22Rv1 (cell line): Measurements from ENCODE around the gene HTN1.
A peak's percentile ranks its signal among the peaks of the same experiment; 100 is the strongest.

ENCODE experiments used
- H3K27ac ChIP-seq: fragments of 450-650 bp; 2 replicates; pipeline ENCODE4 v1.5.1; 2017
- CTCF ChIP-seq: fragments of 450-650 bp; IDR thresholded peaks from 2 replicates; pipeline ENCODE4 v1.5.1; 2017; ENCODE audit warnings: mild to moderate bottlenecking
- ZFX ChIP-seq: fragments of 450-650 bp; IDR thresholded peaks from 2 replicates; pipeline ENCODE4 v1.6.1; 2017; ENCODE audit warnings: antibody characterized with exemption, borderline replicate concordance

The HTN1 gene

GRCh38 chr4:70041652-70042286, 8.5 kb upstream of the HTN1 start:
- TF ChIP-seq ZFX (no peak), CTCF (no peak)
- no peak overlapping the region for H3K27ac ChIP-seq

GRCh38 chr4:70056534-70056933, 6.3 kb downstream of the HTN1 start:
- peak overlapping the region; percentile 33 for H3K27ac ChIP-seq

GRCh38 chr4:70057651-70058050, 7.4 kb downstream of the HTN1 start:
- H3K27ac ChIP-seq: no peak overlapping the region
- no peak for TF ChIP-seq ZFX
- TF ChIP-seq CTCF: no peak

GRCh38 chr4:70059149-70059548, 8.9 kb downstream of the HTN1 start:
- TF ChIP-seq ZFX (no peak), CTCF (no peak)
- H3K27ac ChIP-seq: no peak overlapping the region

GRCh38 chr4:70062000-70062399, 11.8 kb downstream of the HTN1 start:
- TF ChIP-seq ZFX: no peak
- no peak for TF ChIP-seq CTCF
- H3K27ac ChIP-seq: no peak overlapping the region

GRCh38 chr4:70080205-70080604, 30.0 kb downstream of the HTN1 start:
- no peak for TF ChIP-seq ZFX
- no peak for TF ChIP-seq CTCF
- no peak overlapping the region for H3K27ac ChIP-seq

- no peak for TF ChIP-seq CTCF
- H3K27ac ChIP-seq: no peak overlapping the region
Measured at GRCh38 chr4:70099206-70099605, 49.0 kb downstream of the HTN1 start.
